ENCODE data around the gene USF2. TPM values are rescaled to one million over a fixed set of nuclear protein-coding genes. Genes with fewer than 3 reads are reported as not detected.
"Not testable (repeated sequence)": the region's sequence is repeated elsewhere in the genome, so short reads cannot be mapped to it uniquely, and the experiment has no call there.

USF2 gene
- 151 TPM for total RNA-seq
- long read RNA-seq, transcript USF2-201 (10 exons, 1,634 nt), result major isoform, 6 of 37 reads
- long read RNA-seq, partial matches to known transcripts, result 17 of 37 reads
- long read RNA-seq, other reads (novel, unspliced or antisense), result 11 of 37 reads

GRCh38 chr19:35268536-35269437, at the start of gene USF2:
USF2 (plus strand) TSS chr19:35268962; CDS start chr19:35269102, 140 bp downstream.
- DNase-seq (ENCODE audit: missing footprints) (peak; percentile 86), ATAC-seq (no peak)
- intact Hi-C loops (cut with DNase I), result loop anchor here (5.0 to 10.0 kb wide), 4 partner anchors 56 to 224 kb away; partner anchors contain the start of genes FXYD7 and HPN

GRCh38 chr19:35219008-35219407, 49.8 kb upstream of the USF2 start:
- intact Hi-C loops (cut with DNase I), result no loop called here
- DNase-seq (ENCODE audit: missing footprints), result no peak
- ATAC-seq, result no peak

GRCh38 chr19:35220315-35220921, 48.3 kb upstream of the USF2 start:
- intact Hi-C loops (cut with DNase I), result no loop called here
- DNase-seq (ENCODE audit: missing footprints), result no peak
- ATAC-seq, result no peak

- ATAC-seq; intact Hi-C loops (cut with DNase I): not testable (repeated sequence)
Measured at GRCh38 chr19:35220973-35221590, 47.7 kb upstream of the USF2 start.

GRCh38 chr19:35222373-35223015, 46.3 kb upstream of the USF2 start:
- intact Hi-C loops (cut with DNase I), result no loop called here
- no peak for DNase-seq (ENCODE audit: missing footprints)
- ATAC-seq, result no peak

More at GRCh38 chr19:35220973-35221590, 47.7 kb upstream of the USF2 start:
- DNase-seq (ENCODE audit: missing footprints), result not testable (repeated sequence)

- no peak for DNase-seq (ENCODE audit: missing footprints)
- ATAC-seq, result no peak
- intact Hi-C loops (cut with DNase I), result no loop called here
Measured at GRCh38 chr19:35223084-35223790, 45.5 kb upstream of the USF2 start.

GRCh38 chr19:35223862-35224505, 44.8 kb upstream of the USF2 start:
- ATAC-seq (no peak), DNase-seq (ENCODE audit: missing footprints) (no peak)
- intact Hi-C loops (cut with DNase I), result no loop called here

GRCh38 chr19:35224681-35225571, 43.8 kb upstream of the USF2 start:
- no peak for DNase-seq (ENCODE audit: missing footprints)
- ATAC-seq, result no peak
- intact Hi-C loops (cut with DNase I), result no loop called here

- DNase-seq (ENCODE audit: missing footprints), result no peak
- no peak for ATAC-seq
- intact Hi-C loops (cut with DNase I), result no loop called here
Measured at GRCh38 chr19:35225951-35226350, 42.8 kb upstream of the USF2 start.

GRCh38 chr19:35226748-35227147, 42.0 kb upstream of the USF2 start:
- intact Hi-C loops (cut with DNase I), result no loop called here
- ATAC-seq, result no peak

GRCh38 chr19:35228177-35228930, 40.4 kb upstream of the USF2 start, which contains the start of gene FAM187B:
FAM187B (minus strand) TSS chr19:35228739; CDS start chr19:35228680, 59 bp downstream.
- DNase-seq (ENCODE audit: missing footprints) (no peak), ATAC-seq (no peak)
- intact Hi-C loops (cut with DNase I), result no loop called here

More at GRCh38 chr19:35226748-35227147, 42.0 kb upstream of the USF2 start:
- DNase-seq (ENCODE audit: missing footprints), result no peak

- no peak for DNase-seq (ENCODE audit: missing footprints)
- intact Hi-C loops (cut with DNase I), result no loop called here
- no peak for ATAC-seq
Measured at GRCh38 chr19:35229601-35230000, 39.2 kb upstream of the USF2 start.

GRCh38 chr19:35231956-35232645, 36.7 kb upstream of the USF2 start:
- no peak for ATAC-seq
- no peak for DNase-seq (ENCODE audit: missing footprints)
- intact Hi-C loops (cut with DNase I), result no loop called here

- ATAC-seq (no peak), DNase-seq (ENCODE audit: missing footprints) (no peak)
- intact Hi-C loops (cut with DNase I), result no loop called here
Measured at GRCh38 chr19:35232912-35233311, 35.9 kb upstream of the USF2 start.

- intact Hi-C loops (cut with DNase I), result no loop called here
- DNase-seq (ENCODE audit: missing footprints), result no peak
- ATAC-seq, result no peak
Measured at GRCh38 chr19:35236638-35237400, 31.9 kb upstream of the USF2 start.

Data from Right ventricle myocardium inferior (tissue), 1 donor.